Measurements from ENCODE around the gene ZDHHC23.

- TF ChIP-seq, protein P1, sequence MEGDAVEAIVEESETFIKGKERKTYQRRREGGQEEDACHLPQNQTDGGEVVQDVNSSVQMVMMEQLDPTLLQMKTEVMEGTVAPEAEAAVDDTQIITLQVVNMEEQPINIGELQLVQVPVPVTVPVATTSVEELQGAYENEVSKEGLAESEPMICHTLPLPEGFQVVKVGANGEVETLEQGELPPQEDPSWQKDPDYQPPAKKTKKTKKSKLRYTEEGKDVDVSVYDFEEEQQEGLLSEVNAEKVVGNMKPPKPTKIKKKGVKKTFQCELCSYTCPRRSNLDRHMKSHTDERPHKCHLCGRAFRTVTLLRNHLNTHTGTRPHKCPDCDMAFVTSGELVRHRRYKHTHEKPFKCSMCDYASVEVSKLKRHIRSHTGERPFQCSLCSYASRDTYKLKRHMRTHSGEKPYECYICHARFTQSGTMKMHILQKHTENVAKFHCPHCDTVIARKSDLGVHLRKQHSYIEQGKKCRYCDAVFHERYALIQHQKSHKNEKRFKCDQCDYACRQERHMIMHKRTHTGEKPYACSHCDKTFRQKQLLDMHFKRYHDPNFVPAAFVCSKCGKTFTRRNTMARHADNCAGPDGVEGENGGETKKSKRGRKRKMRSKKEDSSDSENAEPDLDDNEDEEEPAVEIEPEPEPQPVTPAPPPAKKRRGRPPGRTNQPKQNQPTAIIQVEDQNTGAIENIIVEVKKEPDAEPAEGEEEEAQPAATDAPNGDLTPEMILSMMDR (conservative IDR thresholded peaks at IDR 0.05; ENCODE audit: low read length) = no peak
- TF ChIP-seq EZH2phosphoT487 (IDR thresholded peaks at IDR 0.05; ENCODE audit: borderline replicate concordance) = no peak
These were observed 35.7 kb downstream of the ZDHHC23 start for GRCh38 chr3:113983544-113983943.
